ENCODE data around the gene SPATS2L.
"Not testable (repeated sequence)": the region's sequence is repeated elsewhere in the genome, so short reads cannot be mapped to it uniquely, and the experiment has no call there.

Gene SPATS2L

GRCh38 chr2:200342235-200342634 is 35.7 kb downstream of the SPATS2L start:
- H3K4me3 ChIP-seq (ENCODE audit: control insufficient read depth, low read depth, low read length) = no peak overlapping the region
- DNase-seq (ENCODE audit: low read depth) = no peak
- no peak for TF ChIP-seq CTCF (IDR thresholded peaks at IDR 0.05; ENCODE audit: control insufficient read depth, insufficient read depth, low read depth, low read length, missing control alignments)

- no peak overlapping the region for H3K4me3 ChIP-seq (ENCODE audit: control insufficient read depth, low read depth, low read length)
- DNase-seq (ENCODE audit: low read depth) = no peak
- TF ChIP-seq CTCF (IDR thresholded peaks at IDR 0.05; ENCODE audit: control insufficient read depth, insufficient read depth, low read depth, low read length, missing control alignments) = no peak
Measured at GRCh38 chr2:200342654-200343053, 36.2 kb downstream of the SPATS2L start.

- not testable (repeated sequence) for DNase-seq (ENCODE audit: low read depth); H3K4me3 ChIP-seq (ENCODE audit: control insufficient read depth, low read depth, low read length)
Measured at GRCh38 chr2:200344202-200344601, 37.7 kb downstream of the SPATS2L start.

GRCh38 chr2:200345975-200346374 is 39.5 kb downstream of the SPATS2L start:
- no peak for DNase-seq (ENCODE audit: low read depth)
- no peak overlapping the region for H3K4me3 ChIP-seq (ENCODE audit: control insufficient read depth, low read depth, low read length)
- no peak for TF ChIP-seq CTCF (IDR thresholded peaks at IDR 0.05; ENCODE audit: control insufficient read depth, insufficient read depth, low read depth, low read length, missing control alignments)

GRCh38 chr2:200347301-200347700 is 40.8 kb downstream of the SPATS2L start:
- TF ChIP-seq CTCF (IDR thresholded peaks at IDR 0.05; ENCODE audit: control insufficient read depth, insufficient read depth, low read depth, low read length, missing control alignments) = no peak
- no peak overlapping the region for H3K4me3 ChIP-seq (ENCODE audit: control insufficient read depth, low read depth, low read length)
- no peak for DNase-seq (ENCODE audit: low read depth)

- DNase-seq (ENCODE audit: low read depth) = no peak
- no peak overlapping the region for H3K4me3 ChIP-seq (ENCODE audit: control insufficient read depth, low read depth, low read length)
- TF ChIP-seq CTCF (IDR thresholded peaks at IDR 0.05; ENCODE audit: control insufficient read depth, insufficient read depth, low read depth, low read length, missing control alignments) = no peak
Measured at GRCh38 chr2:200348897-200349563, 42.5 kb downstream of the SPATS2L start.

GRCh38 chr2:200349868-200350267 is 43.4 kb downstream of the SPATS2L start:
- H3K4me3 ChIP-seq (ENCODE audit: control insufficient read depth, low read depth, low read length) = no peak overlapping the region
- TF ChIP-seq CTCF (IDR thresholded peaks at IDR 0.05; ENCODE audit: control insufficient read depth, insufficient read depth, low read depth, low read length, missing control alignments) = no peak
- no peak for DNase-seq (ENCODE audit: low read depth)
